Astrocyte (in vitro differentiated cells and primary cell): ENCODE data around the gene OFD1.

Experiments
- EZH2 ChIP-seq: IDR thresholded peaks from 2 replicates; pipeline ENCODE4 v1.6.1; 2012; ENCODE audit warnings: mild to moderate bottlenecking, low read length, inconsistent platforms; ENCODE audit not compliant: insufficient read depth
- TF ChIP-seq, protein P1 (sequence below): IDR thresholded peaks from 2 replicates; pipeline ENCODE4 v1.5.1; 2011; ENCODE audit warnings: low read depth, mild to moderate bottlenecking, inconsistent platforms, low read length, moderate library complexity; ENCODE audit not compliant: insufficient read depth

- TF ChIP-seq, protein P1, sequence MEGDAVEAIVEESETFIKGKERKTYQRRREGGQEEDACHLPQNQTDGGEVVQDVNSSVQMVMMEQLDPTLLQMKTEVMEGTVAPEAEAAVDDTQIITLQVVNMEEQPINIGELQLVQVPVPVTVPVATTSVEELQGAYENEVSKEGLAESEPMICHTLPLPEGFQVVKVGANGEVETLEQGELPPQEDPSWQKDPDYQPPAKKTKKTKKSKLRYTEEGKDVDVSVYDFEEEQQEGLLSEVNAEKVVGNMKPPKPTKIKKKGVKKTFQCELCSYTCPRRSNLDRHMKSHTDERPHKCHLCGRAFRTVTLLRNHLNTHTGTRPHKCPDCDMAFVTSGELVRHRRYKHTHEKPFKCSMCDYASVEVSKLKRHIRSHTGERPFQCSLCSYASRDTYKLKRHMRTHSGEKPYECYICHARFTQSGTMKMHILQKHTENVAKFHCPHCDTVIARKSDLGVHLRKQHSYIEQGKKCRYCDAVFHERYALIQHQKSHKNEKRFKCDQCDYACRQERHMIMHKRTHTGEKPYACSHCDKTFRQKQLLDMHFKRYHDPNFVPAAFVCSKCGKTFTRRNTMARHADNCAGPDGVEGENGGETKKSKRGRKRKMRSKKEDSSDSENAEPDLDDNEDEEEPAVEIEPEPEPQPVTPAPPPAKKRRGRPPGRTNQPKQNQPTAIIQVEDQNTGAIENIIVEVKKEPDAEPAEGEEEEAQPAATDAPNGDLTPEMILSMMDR: no peak
- no peak for TF ChIP-seq EZH2
These were observed 73.7 kb downstream of the OFD1 start for GRCh38 chrX:13808293-13808692.
